Heart left ventricle (tissue), 13 donors: ENCODE results near the gene CACNA1D.

Experiments used
- CTCF ChIP-seq, 12 donors: fragments of 200-600 bp; sonication (generic) in 4 of 12; IDR thresholded peaks; one replicate each; pipeline versions ENCODE4 v1.5.0 to v1.8.0; 2018 to 2022; ENCODE audit warnings: antibody characterized with exemption in 12 of 12, mild to moderate bottlenecking in 5 of 12
- POLR2A ChIP-seq, 2 donors: fragments of 450-650 bp; IDR thresholded peaks; one replicate each; pipeline ENCODE4 v1.6.1; 2017; ENCODE audit warnings: antibody characterized with exemption in 2 of 2, mild to moderate bottlenecking in 2 of 2, moderate library complexity in 2 of 2
- donor health status: ischemic (EF 13 %, LVEDD 7.1; RV severe dilation, severe dysfunction).
- donor health status: DM: no; HTN: yes; CAD: no.
- donor health status: DM: no; HTN: no; CAD: no.
- donor health status: ischemic (EF 25% LVEDD 6.9; RV normal size, moderate dysfunction).
- donor health status: ischemic (EF 25% LVEDD 5.7; RV mildly dilated, moderate dysfunction).
- donor health status: ischemic (EF 35%, LVEDD 5.7; RV mildly dilated, moderate dysfunction).
- donor health status: nonischemic (EF 11% LVEDD 7.7; RV severe dilation, severe dysfunction).
- donor health status: DM: yes; HTN: yes; CAD: no.
- donor health status: PGD.
- donor health status: ischemic (EF 29% LVEDD 5.4; RV normal size, mild dysfunction).
- donor health status: nonischemic (EF 23%, LVEDD 6.1; RV moderate dilation, normal function).

GRCh38 chr3:53842436-53843194, 348.2 kb downstream of the CACNA1D start:
- TF ChIP-seq CTCF (IDR thresholded peaks at IDR 0.05) (no peak), POLR2A (IDR thresholded peaks at IDR 0.05) (no peak)
